Keratinocyte (primary cell): ENCODE results near the gene GSTM2.

Experiments
- EZH2 ChIP-seq: IDR thresholded peaks from one replicate; pipeline ENCODE4 v1.6.1; 2012; ENCODE audit warnings: inconsistent platforms, mild to moderate bottlenecking, low read length, moderate library complexity
- TF ChIP-seq, protein P1 (sequence below), 3 experiments: IDR thresholded peaks in 1 of 3; conservative IDR thresholded peaks in 1 of 3; optimal IDR thresholded peaks in 1 of 3; 2 replicates in 2 of 3; 3 replicates in 1 of 3; pipeline versions ENCODE3 to v1.5.1; 2011; ENCODE audit warnings: low read length in 3 of 3, mild to moderate bottlenecking in 3 of 3, moderate library complexity in 2 of 3, control low read depth in 1 of 3, inconsistent platforms in 1 of 3; ENCODE audit not compliant: insufficient read depth in 2 of 3; ENCODE audit errors: extremely low read depth in 1 of 3

DNA sequence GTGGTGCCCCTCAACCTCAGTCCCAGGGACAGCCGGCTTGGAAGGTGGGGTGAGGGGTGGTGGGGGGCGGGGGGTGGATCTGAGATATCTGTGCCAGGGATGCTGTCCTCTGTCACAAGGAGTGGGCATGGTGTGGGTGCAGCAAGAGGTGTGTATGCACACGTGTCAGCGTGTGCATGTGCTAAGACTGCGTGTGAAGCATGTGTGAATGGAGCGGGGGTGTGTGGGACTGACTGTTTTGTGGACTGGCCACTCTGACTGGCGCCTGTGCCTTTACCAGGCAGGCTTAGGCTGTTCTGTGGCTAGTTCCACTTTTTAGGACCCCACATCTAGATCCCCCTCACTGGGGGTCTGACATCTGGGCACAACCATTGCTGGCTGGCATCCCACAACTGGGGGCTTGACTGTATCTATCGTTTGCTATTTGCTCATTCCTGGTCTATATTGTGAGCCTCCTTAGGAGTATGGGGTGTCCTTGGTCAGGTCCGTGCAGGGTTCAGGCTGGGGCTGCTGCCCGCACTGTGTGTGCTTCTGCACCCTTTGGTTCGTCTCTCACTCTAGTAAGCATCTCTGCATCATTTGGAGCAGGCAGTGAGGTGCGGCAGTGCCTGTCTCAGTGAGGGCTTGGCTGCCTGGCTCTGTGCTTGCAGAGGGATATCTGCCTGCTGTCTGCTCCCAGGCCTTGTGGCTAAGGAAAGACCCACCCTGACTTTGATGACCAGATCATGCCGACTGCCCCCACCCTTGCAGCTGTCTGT is 46.3 kb upstream of the GSTM2 start:
- TF ChIP-seq, protein P1, sequence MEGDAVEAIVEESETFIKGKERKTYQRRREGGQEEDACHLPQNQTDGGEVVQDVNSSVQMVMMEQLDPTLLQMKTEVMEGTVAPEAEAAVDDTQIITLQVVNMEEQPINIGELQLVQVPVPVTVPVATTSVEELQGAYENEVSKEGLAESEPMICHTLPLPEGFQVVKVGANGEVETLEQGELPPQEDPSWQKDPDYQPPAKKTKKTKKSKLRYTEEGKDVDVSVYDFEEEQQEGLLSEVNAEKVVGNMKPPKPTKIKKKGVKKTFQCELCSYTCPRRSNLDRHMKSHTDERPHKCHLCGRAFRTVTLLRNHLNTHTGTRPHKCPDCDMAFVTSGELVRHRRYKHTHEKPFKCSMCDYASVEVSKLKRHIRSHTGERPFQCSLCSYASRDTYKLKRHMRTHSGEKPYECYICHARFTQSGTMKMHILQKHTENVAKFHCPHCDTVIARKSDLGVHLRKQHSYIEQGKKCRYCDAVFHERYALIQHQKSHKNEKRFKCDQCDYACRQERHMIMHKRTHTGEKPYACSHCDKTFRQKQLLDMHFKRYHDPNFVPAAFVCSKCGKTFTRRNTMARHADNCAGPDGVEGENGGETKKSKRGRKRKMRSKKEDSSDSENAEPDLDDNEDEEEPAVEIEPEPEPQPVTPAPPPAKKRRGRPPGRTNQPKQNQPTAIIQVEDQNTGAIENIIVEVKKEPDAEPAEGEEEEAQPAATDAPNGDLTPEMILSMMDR (optimal IDR thresholded peaks at IDR 0.05 in 1 of 3, IDR thresholded peaks at IDR 0.05 in 1 of 3, conservative IDR thresholded peaks at IDR 0.05 in 1 of 3; ENCODE audit: extremely low read depth in 1 of 3, insufficient read depth in 2 of 3, low read length in 3 of 3), result no peak
- no peak for TF ChIP-seq EZH2
